NCI-H345 (cell line): ENCODE data around the gene FAM107B.

ENCODE experiments used
- DNase-seq: peaks from one replicate; lab custom pipeline; 2025; lab: John Stamatoyannopoulos, UW

The FAM107B gene

GRCh38 chr10:14625192-14625631, 149.5 kb downstream of the FAM107B start:
- DNase-seq = peak; percentile 83

DNA sequence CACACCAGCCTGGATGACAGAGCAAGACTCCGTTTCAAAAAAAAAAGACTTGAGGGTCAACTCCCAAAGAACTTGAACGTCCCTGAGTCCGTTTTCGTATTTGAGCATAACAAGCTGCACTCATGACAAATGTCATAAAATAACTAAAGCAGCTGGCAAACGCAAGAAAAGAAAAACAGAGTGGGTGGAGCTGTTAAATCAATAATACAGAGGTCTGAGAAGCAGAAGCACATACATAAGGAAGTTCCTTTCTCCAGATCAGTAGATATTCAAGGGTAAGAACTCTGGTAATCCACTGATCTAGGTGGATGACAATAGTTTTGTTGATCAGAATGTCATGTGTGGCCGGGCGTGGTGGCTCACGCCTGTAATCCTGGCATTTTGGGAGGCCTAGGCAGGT, 150.1 kb downstream of the FAM107B start:
- DNase-seq = no peak

DNA sequence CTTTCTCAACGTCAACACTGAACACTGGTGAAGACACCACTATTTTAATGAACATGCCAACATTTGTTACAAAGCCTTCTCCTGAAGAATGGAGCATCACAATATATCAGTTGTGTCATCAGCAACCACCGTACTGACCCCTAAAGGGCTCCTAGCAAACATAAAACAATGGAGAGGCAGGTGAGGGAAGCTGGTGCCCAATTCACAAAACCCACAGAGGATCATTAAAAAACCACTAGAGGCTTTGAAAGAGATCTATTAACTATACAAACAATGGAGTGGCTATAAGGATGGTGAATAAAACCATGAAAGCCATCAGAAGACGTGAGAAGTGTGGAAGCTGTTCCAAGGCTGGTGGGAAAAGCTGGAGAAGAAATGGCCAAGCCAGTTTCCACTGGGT, 150.8 kb downstream of the FAM107B start:
- peak; percentile 57 for DNase-seq

- no peak for DNase-seq
Observed at GRCh38 chr10:14621037-14621436, 153.7 kb downstream of the FAM107B start.

DNA sequence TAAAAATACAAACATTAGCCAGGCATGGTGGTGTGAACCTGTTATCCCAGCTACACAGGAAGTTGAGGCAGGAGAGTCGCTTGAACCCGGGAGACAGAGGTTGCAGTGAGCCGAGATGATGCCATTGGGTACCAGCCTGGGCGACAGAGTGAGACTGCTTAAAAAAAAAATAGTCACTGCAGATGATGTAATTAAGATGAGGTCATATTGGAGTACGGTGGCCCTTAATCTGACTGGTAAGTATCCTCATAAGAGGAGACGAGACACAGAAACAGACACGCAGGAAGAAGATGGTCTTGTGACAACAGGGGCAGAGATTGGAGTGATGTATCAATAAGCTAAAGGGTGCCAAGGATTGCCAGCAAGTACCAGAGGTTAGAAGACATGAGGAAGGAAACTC, 156.0 kb downstream of the FAM107B start:
- DNase-seq = no peak

DNA sequence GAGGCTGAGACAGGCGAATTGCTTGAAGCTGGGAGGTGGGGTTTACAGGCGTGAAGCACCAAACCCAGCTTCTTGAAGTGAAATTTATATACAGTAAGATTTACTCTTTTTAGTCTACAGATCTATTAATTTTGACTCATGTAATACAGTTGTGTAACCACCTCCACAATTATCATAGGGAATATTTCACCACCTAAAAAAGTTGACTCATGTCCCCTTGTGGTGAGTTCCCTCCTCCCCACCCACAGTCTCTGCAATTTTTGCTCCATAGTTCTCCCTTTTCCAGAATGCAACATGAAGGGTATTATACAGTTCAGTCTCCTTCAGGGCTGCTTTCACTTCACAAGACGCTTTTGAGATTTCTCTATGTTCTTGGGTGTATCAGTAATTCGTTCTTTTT, 156.8 kb downstream of the FAM107B start:
- no peak for DNase-seq

GRCh38 chr10:14616955-14617730, 157.6 kb downstream of the FAM107B start:
- no peak for DNase-seq

GRCh38 chr10:14616465-14616864, 158.2 kb downstream of the FAM107B start:
- no peak for DNase-seq

DNA sequence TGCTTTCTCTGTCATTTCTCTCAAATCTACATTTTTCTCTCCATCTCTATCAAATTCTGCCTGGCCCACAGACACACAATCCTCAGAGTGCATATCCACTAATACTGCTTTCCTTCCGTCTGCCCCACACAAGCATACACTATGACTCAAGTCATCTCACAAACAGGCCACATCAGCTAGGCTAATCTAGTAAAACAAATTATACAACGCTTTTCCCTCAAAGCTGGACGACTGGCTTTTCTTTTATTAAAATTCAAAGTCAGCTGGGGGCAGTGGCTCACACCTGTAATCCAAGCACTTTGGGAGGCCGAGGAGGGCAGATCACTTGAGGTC, 161.1 kb downstream of the FAM107B start:
- no peak for DNase-seq

DNA sequence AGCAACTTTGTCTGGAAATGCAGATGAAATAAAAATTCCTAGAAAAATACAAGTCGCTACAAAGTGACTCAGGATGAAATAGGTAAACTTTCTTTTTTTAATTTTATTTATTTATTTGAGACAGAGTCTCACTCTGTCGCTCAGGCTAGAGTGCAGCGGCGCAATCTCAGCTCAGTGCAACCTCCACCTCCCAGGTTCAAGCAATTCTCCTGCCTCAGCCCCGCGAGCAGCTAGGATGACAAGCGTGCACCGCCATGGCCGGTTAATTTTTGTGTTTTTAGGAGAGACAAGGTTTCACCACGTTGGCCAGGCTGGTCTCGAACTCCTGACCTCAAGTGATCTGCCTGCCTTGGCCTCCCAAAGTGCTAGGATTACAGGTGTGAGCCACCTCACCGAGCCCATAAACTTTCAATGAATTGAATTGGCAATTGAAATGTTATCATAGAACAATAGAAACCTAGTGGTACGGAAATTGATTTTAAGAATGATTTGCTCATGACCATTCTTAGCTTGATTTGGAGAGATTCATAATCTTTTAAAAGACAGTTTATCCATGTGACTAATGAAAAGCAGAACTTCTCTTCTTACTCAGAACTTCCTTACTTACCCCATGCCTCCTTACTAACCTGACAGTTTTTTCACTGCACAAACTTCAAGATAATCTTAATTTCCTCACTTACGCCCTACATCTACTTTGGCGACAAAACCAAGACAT, 161.7 kb downstream of the FAM107B start:
- DNase-seq = no peak

DNA sequence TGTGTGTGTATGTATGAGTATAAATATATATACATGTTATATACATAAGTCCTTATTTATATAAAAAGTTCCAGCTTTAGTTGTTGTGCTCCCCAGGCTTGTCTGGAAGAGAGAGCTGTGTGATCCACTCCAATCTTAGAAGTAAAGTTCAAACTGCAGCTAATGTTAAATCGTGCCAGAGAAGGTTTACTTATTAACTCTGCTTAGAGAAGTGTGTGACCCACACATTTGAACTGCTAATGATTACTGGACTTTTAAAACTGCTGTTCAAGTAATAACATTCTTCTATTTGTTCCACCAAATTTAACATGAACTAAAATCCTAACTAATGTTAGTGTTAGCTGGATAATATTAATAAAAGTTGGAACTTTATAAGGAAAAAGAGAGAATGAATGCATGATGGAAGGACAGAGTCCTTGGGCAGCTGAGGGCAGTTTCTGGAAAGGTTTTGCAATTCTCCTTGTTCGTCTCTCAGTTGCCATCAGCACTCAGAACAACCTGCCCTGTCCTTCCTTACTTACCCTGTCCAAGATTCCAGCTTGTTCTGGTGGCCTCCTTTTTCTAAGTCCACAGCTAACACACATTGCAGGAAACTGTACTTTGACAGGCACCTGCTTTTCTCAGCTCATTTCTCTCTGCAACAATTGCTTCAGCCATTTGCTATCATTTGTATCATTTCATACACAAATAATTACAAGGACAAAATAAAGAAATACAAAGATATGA, 162.6 kb downstream of the FAM107B start:
- no peak for DNase-seq

DNA sequence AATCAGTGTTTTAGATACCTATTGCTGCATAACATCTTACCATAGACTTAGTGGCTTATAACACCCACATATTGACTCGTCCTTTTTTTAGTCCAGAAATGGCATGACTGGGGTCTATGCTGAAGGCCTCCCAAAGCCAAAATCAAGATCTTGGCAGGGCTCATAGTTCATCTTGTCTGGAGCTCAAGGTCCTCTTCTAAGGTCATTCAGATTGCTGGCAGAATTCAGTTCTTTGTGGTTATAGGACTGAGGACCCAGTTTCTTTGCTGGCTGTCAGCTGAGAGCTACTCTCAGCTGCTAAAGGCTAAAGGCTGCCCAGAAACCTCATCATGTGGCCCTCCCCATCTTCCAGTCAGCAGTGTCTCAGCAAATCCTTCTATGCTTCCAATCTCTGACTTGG, 165.5 kb downstream of the FAM107B start:
- DNase-seq = no peak

- DNase-seq = no peak
Observed at GRCh38 chr10:14608381-14609001, 166.2 kb downstream of the FAM107B start.

DNA sequence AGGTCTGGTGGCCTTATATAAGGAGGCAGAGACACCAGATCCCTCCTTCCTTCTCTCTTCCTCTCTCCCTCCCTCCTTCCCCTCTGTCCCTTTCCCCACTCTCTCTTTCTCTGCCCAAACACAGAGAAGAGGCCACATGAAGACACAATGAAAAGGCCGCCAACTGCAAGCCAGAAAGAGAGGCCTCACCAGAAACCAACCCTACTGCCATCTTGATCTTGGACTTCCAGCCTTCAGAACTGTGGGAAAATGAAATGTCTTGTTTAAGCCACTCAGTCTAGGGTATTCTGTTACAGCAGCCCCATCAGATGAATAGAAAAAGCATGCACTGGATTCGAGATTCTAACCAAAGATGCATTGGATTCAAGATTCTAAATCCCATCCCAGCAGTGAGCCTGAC, 168.1 kb downstream of the FAM107B start:
- DNase-seq = no peak

DNA sequence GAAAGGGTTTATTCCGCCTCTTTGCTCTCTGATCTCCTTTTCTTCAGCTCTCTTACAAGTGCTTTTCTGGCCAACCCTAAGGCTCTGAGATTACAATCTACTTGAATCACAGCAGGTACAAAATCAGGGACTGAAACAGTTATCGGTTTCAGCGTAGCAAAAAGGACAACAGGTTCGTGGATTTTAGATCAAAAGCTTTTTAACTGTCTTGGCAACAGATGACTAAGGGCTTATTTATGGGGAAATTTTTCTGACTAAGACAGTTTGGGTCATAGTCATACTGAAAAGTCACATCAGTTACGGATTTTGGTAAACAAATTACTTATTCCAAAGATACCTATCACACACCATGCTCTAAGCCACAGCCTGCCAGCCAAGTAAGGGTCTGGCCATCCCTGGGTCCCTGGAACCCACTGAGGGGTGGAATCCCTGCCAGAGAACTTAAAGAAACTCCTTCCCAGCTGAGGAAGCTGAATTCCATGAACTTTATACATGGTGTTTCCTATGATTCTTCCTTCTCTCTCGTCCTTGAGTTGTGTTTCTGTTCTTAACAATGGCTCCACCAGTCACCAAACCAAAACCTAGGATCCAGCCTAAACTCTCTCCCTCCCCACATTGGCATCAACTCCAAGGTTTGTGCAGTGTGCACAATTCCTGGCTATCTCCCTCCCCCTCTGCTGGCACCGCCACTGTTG, 169.3 kb downstream of the FAM107B start:
- no peak for DNase-seq

GRCh38 chr10:14604181-14605142, 170.2 kb downstream of the FAM107B start:
- DNase-seq = peak; percentile 70

DNA sequence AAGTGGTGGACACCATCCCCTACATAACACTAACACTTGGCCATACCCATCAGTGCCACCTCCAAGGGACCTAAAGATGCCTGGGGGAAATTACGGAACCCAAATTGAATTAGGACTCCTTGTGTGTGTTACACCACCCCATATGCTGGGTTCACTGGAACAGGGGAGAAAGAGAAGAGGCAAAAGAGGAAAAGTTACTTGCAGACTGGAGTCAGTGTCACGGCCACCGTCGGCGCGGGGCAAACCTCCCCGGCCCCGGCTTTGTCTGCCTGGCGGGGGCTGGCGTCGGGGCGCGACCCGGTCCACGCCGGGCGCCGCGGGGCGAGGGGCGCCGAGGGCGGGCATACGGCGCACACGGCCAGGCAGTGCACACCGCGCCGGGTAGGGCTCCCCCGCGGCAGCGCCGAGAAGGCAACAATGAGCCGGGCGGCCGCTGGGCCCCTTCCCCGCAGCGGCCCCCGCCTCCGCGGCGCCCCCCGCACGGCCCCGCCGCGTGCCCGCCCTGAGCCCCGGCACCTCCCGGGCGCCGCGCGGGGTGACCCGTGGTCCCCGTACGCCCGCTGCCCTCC, 171.1 kb downstream of the FAM107B start:
- peak; percentile 7 for DNase-seq

DNA sequence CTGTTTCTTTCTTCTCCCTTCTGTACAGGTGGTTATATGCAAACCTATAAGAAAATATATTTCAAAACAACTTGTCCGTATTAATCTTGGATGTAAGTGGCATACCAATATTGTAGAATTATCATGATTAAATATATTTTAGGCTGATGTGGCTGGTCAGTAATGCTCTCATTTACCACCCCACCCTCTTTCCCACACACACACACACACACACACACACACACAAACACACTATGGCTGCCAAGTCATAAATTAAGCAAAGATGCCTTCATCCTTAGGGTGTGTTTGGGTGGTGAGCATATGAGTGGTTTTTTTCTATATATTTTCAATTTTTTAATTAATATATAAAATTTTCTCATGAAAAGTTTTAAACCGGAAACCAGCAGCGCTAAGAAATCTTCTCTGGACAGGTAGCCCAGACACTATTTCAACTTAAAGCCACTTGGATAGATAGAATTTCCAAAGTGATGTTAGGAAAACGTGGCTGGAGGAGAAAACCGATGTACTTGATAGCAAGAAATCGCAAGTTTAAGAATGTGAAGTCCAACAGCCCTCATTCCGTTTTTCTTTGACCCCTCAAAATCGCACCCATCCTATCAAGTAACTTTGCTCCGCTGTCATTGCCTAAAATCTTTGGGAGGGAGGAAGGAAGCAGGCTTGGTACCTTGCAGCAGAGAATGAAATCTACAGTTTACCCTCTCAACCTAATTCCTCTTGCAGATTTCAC, 171.7 kb downstream of the FAM107B start:
- no peak for DNase-seq

GRCh38 chr10:14601872-14602725, 172.6 kb downstream of the FAM107B start:
- no peak for DNase-seq
